B cell (primary cell): ENCODE data around the gene VWA3A.

Source experiments
- EZH2 ChIP-seq: IDR thresholded peaks from 2 replicates; pipeline ENCODE4 v1.6.1; 2012; ENCODE audit warnings: borderline replicate concordance, low read depth, mild to moderate bottlenecking, moderate library complexity, low read length; ENCODE audit not compliant: insufficient read depth, poor library complexity, severe bottlenecking
- TF ChIP-seq, protein P1 (sequence below): fragments of 200-600 bp; IDR thresholded peaks from one replicate; pipeline ENCODE4 v1.8.0; 2022; ENCODE audit warnings: antibody characterized with exemption, mild to moderate bottlenecking

DNA sequence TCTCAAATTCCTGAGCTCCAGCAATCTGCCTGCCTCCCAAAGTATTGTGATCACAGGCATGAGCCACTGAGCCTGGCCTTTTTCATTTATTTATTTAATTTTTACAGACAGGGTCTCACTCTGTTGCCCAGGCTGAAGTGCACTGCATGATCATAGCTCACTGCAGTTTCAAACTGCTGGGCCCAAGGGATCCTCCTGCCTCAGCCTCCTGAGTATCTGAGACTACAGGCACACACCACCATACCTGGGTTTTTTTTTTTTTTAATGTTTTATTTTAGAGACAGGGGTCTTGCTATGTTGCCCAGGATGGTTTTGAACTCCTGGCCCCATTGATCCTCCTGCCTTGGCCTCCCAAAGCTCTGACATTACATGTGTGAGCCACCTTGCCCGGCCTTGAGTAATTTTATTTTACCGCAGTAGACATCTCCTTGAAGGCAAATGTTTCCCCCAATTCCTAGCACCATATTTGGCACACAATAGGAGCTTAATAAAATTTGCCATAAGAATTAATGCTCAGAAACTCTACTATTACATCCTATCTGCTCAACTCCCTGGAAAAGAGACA lies 111.8 kb downstream of the VWA3A start:
- TF ChIP-seq, protein P1, sequence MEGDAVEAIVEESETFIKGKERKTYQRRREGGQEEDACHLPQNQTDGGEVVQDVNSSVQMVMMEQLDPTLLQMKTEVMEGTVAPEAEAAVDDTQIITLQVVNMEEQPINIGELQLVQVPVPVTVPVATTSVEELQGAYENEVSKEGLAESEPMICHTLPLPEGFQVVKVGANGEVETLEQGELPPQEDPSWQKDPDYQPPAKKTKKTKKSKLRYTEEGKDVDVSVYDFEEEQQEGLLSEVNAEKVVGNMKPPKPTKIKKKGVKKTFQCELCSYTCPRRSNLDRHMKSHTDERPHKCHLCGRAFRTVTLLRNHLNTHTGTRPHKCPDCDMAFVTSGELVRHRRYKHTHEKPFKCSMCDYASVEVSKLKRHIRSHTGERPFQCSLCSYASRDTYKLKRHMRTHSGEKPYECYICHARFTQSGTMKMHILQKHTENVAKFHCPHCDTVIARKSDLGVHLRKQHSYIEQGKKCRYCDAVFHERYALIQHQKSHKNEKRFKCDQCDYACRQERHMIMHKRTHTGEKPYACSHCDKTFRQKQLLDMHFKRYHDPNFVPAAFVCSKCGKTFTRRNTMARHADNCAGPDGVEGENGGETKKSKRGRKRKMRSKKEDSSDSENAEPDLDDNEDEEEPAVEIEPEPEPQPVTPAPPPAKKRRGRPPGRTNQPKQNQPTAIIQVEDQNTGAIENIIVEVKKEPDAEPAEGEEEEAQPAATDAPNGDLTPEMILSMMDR, result no peak
- no peak for TF ChIP-seq EZH2
